Islet of Langerhans (tissue), 1 donor: ENCODE data around the gene KCNK2.

Source experiments
- FAIRE-seq: peaks from one replicate; lab custom pipeline; 2011; peaks lifted over from hg19 to GRCh38; lab: Jason Lieb, UNC

Gene KCNK2

DNA sequence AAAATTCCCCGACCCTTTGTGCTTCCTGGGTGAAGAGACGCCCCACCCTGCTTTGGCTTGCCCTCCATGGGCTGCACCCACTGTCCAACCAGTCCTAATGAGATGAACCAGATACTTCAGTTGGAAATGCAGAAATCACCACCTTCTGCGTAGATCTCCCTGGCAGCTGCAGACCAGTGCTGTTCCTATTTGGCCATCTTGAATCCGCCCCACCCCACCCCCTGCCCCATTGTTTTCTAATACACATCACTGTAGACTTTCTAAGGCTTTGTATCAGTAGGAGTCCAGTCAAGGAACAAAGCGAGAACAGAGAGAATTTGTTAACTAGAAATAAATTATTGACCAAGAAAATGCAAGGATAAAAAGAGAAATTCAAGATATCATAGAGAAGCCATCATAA is 178.2 kb downstream of the KCNK2 start:
- FAIRE-seq: no peak

DNA sequence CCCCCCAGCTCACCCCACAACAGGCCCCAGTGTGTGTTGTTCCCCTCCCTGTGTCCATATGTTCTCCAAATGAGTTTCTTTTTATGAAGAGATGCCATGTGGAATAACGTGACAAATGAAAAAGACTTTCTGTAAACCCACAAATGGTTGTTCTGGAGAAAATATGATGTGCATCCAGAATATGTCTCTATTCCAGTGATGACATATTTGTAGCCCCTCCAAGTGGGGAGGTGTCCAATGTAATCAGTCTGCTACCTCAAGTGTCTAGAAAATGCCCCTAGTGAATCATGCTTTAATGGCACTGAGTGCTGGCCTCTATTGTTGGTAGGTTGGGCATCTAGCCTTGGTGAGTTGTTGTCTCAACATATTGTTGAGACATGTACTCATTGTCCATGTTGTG is 179.6 kb downstream of the KCNK2 start:
- FAIRE-seq: no peak

DNA sequence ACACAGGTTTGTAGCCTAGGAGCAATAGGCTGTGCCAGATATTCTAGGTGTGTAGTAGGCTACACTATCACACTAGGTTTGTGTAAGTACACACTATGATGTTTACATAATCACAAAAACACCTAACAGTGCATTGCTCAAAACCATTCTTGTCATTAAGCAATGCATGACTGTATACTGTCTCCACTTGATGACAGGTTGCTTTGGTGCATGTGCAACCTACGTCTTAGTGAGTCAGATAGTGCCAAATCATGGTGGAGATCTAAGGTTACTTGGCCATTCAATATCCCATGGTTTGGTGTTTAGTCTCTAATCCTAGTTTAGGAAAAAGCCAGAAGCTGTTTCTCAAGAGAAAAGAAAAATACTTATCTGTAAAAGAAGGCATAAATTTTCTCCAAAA is 181.1 kb downstream of the KCNK2 start:
- FAIRE-seq: no peak

DNA sequence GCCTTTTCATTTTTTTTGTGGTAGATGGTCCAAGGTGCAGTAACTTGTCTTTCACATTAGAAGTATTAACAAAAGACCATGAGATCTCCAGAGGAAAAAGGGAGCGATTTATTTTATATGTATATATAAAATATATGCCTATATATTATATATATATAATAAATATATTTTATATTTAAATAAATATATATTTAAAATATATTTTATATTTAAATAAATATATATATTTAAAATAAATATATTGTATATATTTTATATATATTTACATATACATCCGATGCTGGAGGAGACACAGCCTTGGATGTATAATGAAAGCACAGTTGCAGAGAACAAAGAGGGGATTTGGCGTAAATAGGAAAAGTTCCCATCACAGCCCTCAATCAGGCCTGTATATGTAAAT is 182.1 kb downstream of the KCNK2 start:
- no peak for FAIRE-seq

DNA sequence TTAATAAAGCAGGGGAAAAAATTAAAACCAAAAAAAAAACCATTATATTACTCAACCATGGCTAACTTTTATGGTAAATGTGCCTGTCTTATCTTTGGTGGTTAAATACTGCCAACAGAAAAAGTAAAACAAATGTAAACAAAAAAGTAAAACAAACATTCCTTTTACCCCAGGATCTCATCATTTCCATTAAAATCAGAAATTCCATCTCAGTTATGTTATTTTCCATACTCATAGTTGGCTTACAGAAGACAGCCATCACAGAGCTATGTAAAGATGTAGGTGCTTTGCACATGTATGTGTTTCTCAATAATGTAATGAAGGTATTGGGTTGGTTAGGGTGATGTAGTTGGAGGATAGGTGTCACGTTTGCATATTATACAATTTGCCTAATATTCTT is 185.0 kb downstream of the KCNK2 start:
- FAIRE-seq: no peak

DNA sequence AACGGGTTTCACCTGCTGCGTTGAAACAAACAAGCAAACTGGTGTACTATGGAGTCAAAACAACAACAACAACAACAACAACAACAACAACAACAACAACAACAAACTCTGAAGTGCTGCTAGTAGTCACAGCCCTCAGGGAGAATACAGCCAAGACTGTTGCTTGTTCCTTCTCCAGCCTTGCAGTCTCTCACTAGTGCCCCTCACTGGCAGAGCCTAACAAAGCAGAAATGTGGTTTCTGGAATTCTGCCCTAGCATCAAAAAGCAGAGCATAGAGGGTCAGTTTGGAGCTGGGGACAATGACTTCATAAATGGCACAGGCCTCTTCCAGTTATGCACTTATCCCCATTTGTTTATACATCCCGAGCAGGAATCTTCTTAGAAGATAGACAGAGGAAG is 187.4 kb downstream of the KCNK2 start:
- FAIRE-seq: no peak

DNA sequence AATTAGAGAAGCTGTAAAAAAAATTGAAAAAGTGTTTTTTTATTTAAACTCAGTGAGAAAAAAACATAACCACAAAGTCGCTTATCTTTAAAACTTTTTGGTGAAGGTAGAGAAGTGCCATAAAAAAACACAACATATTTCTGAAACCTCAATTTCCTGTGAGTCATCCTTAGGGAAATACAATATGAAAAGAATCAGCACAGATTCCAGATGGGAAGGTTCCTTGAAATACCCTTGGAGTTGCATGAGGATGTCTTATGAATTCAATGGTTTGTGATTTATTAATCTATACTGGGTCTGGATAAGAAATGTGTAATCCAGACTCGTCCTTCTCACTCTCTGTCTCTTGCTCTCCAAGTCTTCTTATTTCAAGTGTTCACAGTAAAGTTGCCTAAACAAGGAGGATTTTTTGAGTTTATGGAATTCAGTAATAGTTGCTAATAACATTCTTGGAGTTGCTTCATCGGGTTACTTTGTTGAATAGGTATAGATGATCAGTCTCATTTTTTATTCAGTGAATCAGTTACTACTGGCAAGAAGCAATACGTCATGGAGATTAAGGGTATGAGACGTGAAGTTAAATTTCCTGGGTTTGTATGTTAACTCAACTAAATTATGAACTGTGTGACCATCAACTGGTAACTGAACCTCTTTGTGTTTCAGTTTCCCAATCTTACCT is 191.4 kb downstream of the KCNK2 start:
- no peak for FAIRE-seq

DNA sequence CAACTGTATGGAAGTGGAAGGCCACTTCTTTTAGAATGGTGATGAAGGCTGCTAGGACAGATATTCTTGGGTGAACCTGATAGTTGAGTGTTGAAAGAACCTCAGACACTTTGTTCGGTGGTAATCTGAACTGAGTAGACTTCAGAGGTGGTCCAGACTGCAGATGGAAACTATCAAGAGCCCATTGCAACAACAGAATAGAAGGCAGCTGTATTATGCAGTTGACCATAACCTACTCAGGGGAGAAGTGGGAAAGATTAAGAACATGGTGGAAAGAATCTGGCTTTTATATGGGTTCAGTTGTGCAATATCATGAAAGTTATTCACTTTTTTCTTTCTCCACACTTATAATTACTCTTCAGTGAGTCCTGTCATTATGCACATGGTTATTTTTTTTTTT is 194.0 kb downstream of the KCNK2 start:
- no peak for FAIRE-seq

DNA sequence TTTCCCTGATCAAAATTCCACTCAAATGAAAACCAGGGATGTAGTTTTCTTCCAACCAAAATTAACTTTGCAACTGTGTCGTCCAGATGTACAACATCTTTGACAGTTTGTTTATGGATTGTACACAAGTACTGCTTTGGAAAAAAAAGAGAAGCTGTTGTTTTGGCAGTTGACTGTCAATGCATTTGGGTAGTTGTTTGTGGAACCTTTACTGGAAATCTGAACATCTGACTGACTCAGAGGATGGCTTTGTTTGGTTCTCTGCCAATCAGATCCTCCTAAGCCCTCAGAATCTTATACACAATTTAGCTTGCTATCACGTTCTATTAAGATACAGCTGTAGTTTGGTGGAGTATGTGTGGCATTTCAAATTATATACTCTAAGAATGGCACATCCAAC is 195.0 kb downstream of the KCNK2 start:
- FAIRE-seq: no peak

DNA sequence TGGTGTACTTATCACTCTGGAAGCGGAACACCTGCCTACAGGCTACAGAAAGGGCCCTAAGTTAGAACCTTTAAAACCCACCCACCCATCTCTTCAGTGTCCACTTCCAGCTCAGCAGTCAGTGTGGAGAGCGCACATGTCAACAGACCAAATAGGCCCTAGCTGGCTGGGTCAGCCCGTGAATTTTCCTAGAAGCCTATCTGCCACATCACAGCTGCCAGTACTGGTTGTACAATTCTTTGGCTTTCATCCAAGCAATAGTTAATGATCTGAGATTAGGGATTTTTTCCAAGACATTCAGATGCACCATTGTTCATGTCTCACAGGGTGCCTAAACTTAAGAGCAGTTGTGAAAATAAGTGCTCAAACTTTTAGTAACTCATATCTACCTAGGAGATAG is 197.1 kb downstream of the KCNK2 start:
- no peak for FAIRE-seq

DNA sequence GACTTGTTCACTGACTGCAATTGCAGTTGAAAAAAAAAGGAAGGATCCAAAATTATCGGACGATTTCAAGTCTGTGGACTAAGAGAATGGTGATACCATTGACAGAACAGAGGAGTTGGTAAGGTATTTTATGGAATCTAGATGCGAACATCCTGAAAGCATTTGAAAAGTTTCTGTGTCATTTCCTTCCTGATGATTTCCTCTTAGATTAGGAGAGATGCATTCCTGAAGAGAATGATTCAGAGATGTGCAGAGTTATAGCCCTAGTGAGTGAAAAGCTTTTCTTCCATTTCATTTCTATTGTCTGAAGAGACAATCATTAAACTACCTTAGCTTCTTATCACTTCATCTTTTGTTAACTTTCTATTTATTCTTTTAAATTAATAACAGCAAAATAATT is 200.0 kb downstream of the KCNK2 start:
- no peak for FAIRE-seq

DNA sequence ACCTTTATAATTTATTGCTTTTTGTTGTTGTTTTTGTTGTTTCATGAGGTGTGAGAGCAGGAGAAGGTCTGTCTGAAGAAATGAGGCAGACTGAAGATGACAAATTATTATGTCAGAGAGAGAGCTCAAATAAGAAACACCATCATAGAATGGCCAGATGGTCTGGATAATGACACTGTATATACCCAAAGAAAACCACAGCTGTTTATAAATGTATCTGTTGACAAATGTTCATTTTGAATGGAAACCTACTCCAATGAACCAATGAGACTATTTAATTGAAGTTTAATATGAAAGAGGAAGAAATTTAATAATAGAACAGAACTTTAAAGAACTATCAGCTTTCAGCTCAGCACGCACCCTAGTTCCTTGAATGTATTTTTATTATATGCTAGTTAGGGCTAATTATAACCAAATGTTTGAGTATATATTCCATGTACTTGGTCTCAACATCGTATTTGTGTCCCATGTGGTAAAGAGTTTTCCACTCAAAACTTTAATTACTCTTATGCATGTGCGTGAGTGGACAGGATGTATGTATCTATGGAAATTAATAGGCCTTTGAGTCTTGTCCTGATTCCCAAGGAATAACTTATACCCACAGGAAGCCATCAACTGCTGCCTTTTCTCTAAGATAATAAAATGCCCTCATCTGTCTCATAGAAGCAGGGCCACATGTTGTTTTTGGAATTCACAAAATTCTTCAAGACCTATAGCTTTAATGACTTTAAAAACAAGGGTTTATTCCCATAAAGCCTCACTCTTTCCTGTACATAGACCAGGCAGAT is 202.7 kb downstream of the KCNK2 start:
- FAIRE-seq: peak; percentile 21
